ENCODE results near the gene CDH9.

GRCh38 chr5:26877154-26877553 is 161.2 kb downstream of the CDH9 start:
- no peak for TF ChIP-seq CTCF (IDR thresholded peaks at IDR 0.05)
- no peak for TF ChIP-seq POLR2A (IDR thresholded peaks at IDR 0.05)
